GM18498 (cell line): Measurements from ENCODE around the gene POLR2J3.
"Not testable (repeated sequence)": the region's sequence is repeated elsewhere in the genome, so short reads cannot be mapped to it uniquely, and the experiment has no call there.

ENCODE experiments used
- ATAC-seq: cut with Tn5 transposase; IDR thresholded peaks from one replicate; pipeline ENCODE4 v1.9.1; 2021; ENCODE audit warnings: mild to moderate bottlenecking, moderate library complexity; ENCODE audit not compliant: unreplicated experiment

Gene POLR2J3

DNA sequence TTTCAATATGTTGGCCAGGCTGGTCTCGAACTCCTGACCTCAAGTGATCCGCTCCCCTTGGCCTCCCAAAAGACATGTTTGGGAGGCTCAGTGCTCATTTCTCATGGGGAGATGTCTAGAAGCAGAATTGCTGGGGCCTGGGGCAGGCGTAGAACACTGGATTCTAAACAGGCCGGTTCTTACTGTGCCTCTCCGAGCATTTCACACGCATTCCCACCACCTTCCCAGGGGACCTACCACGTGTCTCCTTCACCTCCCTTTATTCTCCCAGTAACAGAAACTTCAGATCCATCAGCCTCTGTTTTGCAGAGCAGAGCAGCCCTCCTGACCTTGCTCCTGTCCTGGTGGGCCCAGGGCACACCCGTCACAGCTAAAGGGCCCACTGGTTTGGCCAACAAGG is 45.2 kb downstream of the POLR2J3 start:
- ATAC-seq = not testable (repeated sequence)

DNA sequence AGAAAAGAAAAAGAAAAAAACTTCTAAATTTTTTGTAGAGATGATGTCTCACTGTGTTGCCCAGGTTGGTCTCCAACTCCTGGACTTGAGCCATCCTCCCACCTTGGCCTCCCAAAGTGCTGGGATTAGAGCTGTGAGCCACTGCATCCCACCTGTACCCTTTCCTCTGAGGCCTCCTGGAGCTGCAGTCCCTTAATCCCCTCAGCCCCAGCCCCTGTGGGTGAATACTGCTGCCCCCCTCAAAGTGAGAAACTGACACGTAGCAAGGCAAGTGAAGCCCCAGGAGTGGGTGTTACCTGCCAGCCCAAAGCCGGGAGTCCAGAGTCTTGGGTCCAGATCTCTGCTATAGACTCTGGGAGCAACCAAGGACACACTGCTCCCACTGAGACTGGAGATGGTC is 47.6 kb downstream of the POLR2J3 start:
- ATAC-seq = not testable (repeated sequence)

GRCh38 chr7:102520797-102521196 is 51.6 kb downstream of the POLR2J3 start:
- not testable (repeated sequence) for ATAC-seq

DNA sequence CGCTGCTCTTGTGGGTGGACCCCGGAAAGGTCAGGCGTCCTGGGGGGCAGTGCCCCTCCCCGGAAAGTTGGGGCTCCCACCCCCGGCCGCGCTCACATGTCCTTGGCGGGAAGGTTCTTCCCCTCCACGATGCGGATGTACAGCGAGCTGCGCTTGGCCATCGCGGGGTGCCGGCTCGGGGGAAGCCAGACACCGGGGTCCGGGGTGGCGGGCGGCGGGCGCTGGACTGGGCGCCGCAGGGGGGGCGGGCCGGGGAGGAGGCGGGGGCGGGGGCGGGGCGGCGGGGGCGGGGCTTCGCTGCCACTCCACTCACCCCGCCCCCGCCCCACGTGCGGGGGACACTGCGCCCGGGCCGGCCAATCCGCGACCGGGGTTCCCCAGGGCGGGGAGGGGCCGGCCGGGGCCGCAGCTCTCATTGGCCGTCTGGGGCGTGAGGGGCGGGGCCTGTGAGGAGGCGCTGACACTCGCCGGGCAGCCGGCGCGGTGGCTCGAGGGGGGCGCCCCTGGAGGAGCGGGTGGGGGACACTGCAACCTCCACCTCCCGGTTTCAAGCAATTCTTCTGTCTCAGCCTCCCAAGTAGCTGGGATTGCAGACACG is 54.7 kb downstream of the POLR2J3 start, which contains the start of gene RASA4B:
RASA4B (minus strand) TSS at position 228 of the 598 bp plus-strand sequence; CDS start at position 161, 67 bp downstream.
- peak; percentile 87 for ATAC-seq
